H9 (cell line): ENCODE measurements around the gene ANP32E. TPM values are rescaled to one million over a fixed set of nuclear protein-coding genes. Genes with fewer than 3 reads are reported as not detected.

Source experiments
- DNase-seq: peaks from one replicate; pipeline ENCODE4 v3.0.0-alpha.2; 2017
- H2AFZ ChIP-seq: one replicate; pipeline ENCODE4 v1.6.1; 2013; ENCODE audit warnings: mild to moderate bottlenecking, low read length, control low read depth, moderate library complexity
- H2AK5ac ChIP-seq: 2 replicates; pipeline ENCODE4 v1.6.1; 2013; ENCODE audit warnings: low read length, control low read depth, mixed read lengths; ENCODE audit not compliant: insufficient read length
- H2BK120ac ChIP-seq: one replicate; pipeline ENCODE4 v1.6.1; 2013; ENCODE audit warnings: low read depth, mild to moderate bottlenecking, low read length, control low read depth, inconsistent platforms; ENCODE audit not compliant: poor library complexity, severe bottlenecking
- H2BK12ac ChIP-seq: 2 replicates; pipeline ENCODE4 v1.6.1; 2013; ENCODE audit warnings: low read length, control low read depth, mixed read lengths, low read depth; ENCODE audit not compliant: insufficient read length
- H2BK15ac ChIP-seq: 2 replicates; pipeline ENCODE4 v1.6.1; 2013; ENCODE audit warnings: low read depth, low read length, control low read depth
- H2BK20ac ChIP-seq: one replicate; pipeline ENCODE4 v1.6.1; 2013; ENCODE audit warnings: low read depth, mild to moderate bottlenecking, low read length, control low read depth, inconsistent platforms; ENCODE audit not compliant: poor library complexity, severe bottlenecking
- H2BK5ac ChIP-seq: 2 replicates; pipeline ENCODE4 v1.6.1; 2013; ENCODE audit warnings: low read length, control low read depth, mixed read lengths; ENCODE audit not compliant: insufficient read length
- H3K14ac ChIP-seq: 2 replicates; pipeline ENCODE4 v1.6.1; 2013; ENCODE audit warnings: low read length, control low read depth; ENCODE audit not compliant: insufficient read depth
- H3K18ac ChIP-seq: 2 replicates; pipeline ENCODE4 v1.6.1; 2013; ENCODE audit warnings: low read depth, mild to moderate bottlenecking, mixed read lengths, low read length, control low read depth; ENCODE audit not compliant: insufficient read length
- H3K23ac ChIP-seq: 2 replicates; pipeline ENCODE4 v1.6.1; 2013; ENCODE audit warnings: low read length, control low read depth, mixed read lengths, low read depth; ENCODE audit not compliant: insufficient read length
- H3K23me2 ChIP-seq: 2 replicates; pipeline ENCODE4 v1.6.1; 2013; ENCODE audit warnings: low read depth, mild to moderate bottlenecking, mixed read lengths, low read length, control low read depth; ENCODE audit not compliant: insufficient read length, poor library complexity, severe bottlenecking
- H3K27ac ChIP-seq: 2 replicates; pipeline ENCODE4 v1.5.1; 2013; ENCODE audit warnings: low read length, control low read depth, mixed read lengths, low read depth; ENCODE audit not compliant: insufficient read length
- H3K27me3 ChIP-seq: 2 replicates; pipeline ENCODE4 v1.6.1; 2013; ENCODE audit warnings: low read length, control low read depth, inconsistent platforms; ENCODE audit not compliant: insufficient read depth
- H3K4ac ChIP-seq: 2 replicates; pipeline ENCODE4 v1.6.1; 2013; ENCODE audit warnings: low read depth, mild to moderate bottlenecking, control low read depth, inconsistent platforms, low read length, moderate library complexity
- H3K4me1 ChIP-seq: 2 replicates; pipeline ENCODE4 v1.6.1; 2013; ENCODE audit warnings: low read length, control low read depth, inconsistent platforms; ENCODE audit not compliant: insufficient read depth
- H3K4me2 ChIP-seq: 2 replicates; pipeline ENCODE4 v1.6.1; 2013; ENCODE audit warnings: low read length, control low read depth, mixed read lengths; ENCODE audit not compliant: insufficient read length, insufficient read depth
- H3K56ac ChIP-seq: 2 replicates; pipeline ENCODE4 v1.6.1; 2013; ENCODE audit warnings: low read depth, mild to moderate bottlenecking, mixed read lengths, low read length, control low read depth; ENCODE audit not compliant: insufficient read length
- H3K79me1 ChIP-seq: 2 replicates; pipeline ENCODE4 v1.6.1; 2013; ENCODE audit warnings: low read depth, mild to moderate bottlenecking, moderate library complexity, low read length, control low read depth, inconsistent platforms; ENCODE audit not compliant: insufficient read depth, poor library complexity, severe bottlenecking
- H3K79me2 ChIP-seq: 2 replicates; pipeline ENCODE4 v1.6.1; 2013; ENCODE audit warnings: low read length, control low read depth, inconsistent platforms; ENCODE audit not compliant: insufficient read depth
- H3K9ac ChIP-seq: 2 replicates; pipeline ENCODE4 v1.6.1; 2013; ENCODE audit warnings: low read length, control low read depth, mixed read lengths; ENCODE audit not compliant: insufficient read length; ENCODE audit errors: extremely low read depth
- H3K9me3 ChIP-seq: one replicate; pipeline ENCODE4 v1.6.1; 2013; ENCODE audit warnings: low read depth, low read length, inconsistent platforms; ENCODE audit not compliant: control insufficient read depth
- H3T11ph ChIP-seq: one replicate; pipeline ENCODE4 v1.6.1; 2013; ENCODE audit warnings: mild to moderate bottlenecking, low read length, control low read depth, inconsistent platforms
- H4K20me1 ChIP-seq: one replicate; pipeline ENCODE4 v1.6.1; 2013; ENCODE audit not compliant: control insufficient read depth, insufficient read length, insufficient read depth
- H4K5ac ChIP-seq: 2 replicates; pipeline ENCODE4 v1.6.1; 2013; ENCODE audit warnings: low read depth, mild to moderate bottlenecking, mixed read lengths, low read length, control low read depth; ENCODE audit not compliant: insufficient read length
- H4K8ac ChIP-seq: replicated peaks from 2 replicates; pipeline ENCODE4 v1.6.1; 2013; ENCODE audit warnings: low read length, control low read depth, mixed read lengths, low read depth; ENCODE audit not compliant: insufficient read length
- H4K91ac ChIP-seq: 2 replicates; pipeline ENCODE4 v1.6.1; 2013; ENCODE audit warnings: low read depth, mild to moderate bottlenecking, moderate library complexity, mixed read lengths, low read length, control low read depth; ENCODE audit not compliant: insufficient read length
- H3K27ac Mint-ChIP-seq, 3 experiments: 2 replicates in 2 of 3; 3 replicates in 1 of 3; pipeline ENCODE4 v1.8.0; 2020 to 2021; ENCODE audit warnings: mixed read lengths in 3 of 3, mild to moderate bottlenecking in 1 of 3, moderate library complexity in 1 of 3
- H3K27me3 Mint-ChIP-seq: 2 replicates; pipeline ENCODE4 v1.8.0; 2021; ENCODE audit warnings: low read depth, mild to moderate bottlenecking, moderate library complexity, mixed read lengths
- H3K36me3 Mint-ChIP-seq, 3 experiments: 2 replicates in 2 of 3; 3 replicates in 1 of 3; pipeline ENCODE4 v1.8.0; 2020 to 2021; ENCODE audit warnings: low read depth in 3 of 3, mixed read lengths in 3 of 3; ENCODE audit not compliant: insufficient read depth in 1 of 3
- H3K4me1 Mint-ChIP-seq, 2 experiments: 2 replicates each; pipeline ENCODE4 v1.8.0; 2020; ENCODE audit warnings: mixed read lengths in 2 of 2
- H3K4me3 Mint-ChIP-seq, 2 experiments: 2 replicates in 1 of 2; 3 replicates in 1 of 2; pipeline ENCODE4 v1.8.0; 2020 to 2021; ENCODE audit warnings: mild to moderate bottlenecking in 2 of 2, mixed read lengths in 2 of 2, moderate library complexity in 1 of 2
- H3K9me3 Mint-ChIP-seq, 2 experiments: 2 replicates in 1 of 2; 3 replicates in 1 of 2; pipeline ENCODE4 v1.8.0; 2020; ENCODE audit warnings: mild to moderate bottlenecking in 2 of 2, mixed read lengths in 2 of 2, moderate library complexity in 1 of 2
- CTCF ChIP-seq: fragments of 200-600 bp; sonication (generic); conservative IDR thresholded peaks from 3 replicates; pipeline ENCODE4 v1.8.0; 2021; ENCODE audit warnings: antibody characterized with exemption, mild to moderate bottlenecking
- WGBS: extraction: QIAGEN DNeasy Blood & Tissue Kit; methylation state at CpG from one replicate; pipeline ENCODE4 v1.1.7; 2013; ENCODE audit warnings: missing lambda C conversion rate, low lambda C conversion rate, mixed read lengths; ENCODE audit not compliant: insufficient read length; ENCODE audit errors: extremely low coverage; 5-methylcytosine and 5-hydroxymethylcytosine counted together
- total RNA-seq: library from RNA; stranded (reverse); gene quantifications from 2 replicates; pipeline ENCODE4 v1.2.1, GENCODE V29; 2021

ANP32E gene
- total RNA-seq, 1 experiment from 2014 or later, result 106 TPM

- Mint-ChIP-seq H3K4me3 (no peak overlapping the region), H3K27ac (no peak overlapping the region), H3K36me3 (no peaks in the 10 kb centered on the region), H3K4me1 (no peaks in the 10 kb centered on the region), H3K27me3 (no peaks in the 10 kb centered on the region), H3K9me3 (no peaks in the 10 kb centered on the region; a peak in 1 of 5 replicates)
- no peak overlapping the region for H2BK15ac ChIP-seq
- H2BK5ac ChIP-seq, result no peak overlapping the region
- no peaks in the 10 kb centered on the region for H3K79me1 ChIP-seq
- H3K4ac ChIP-seq, result no peak overlapping the region
- no peaks in the 10 kb centered on the region for H4K20me1 ChIP-seq
- DNase-seq, result peak; percentile 3
- H2BK12ac ChIP-seq, result no peak overlapping the region
- no peak overlapping the region for H3K18ac ChIP-seq
- no CpG with 5 or more reads among the region's 3 CpGs for WGBS
- no peak overlapping the region for H3K27ac ChIP-seq
- no peak overlapping the region for H2AK5ac ChIP-seq
- H3K4me1 ChIP-seq, result no peaks in the 10 kb centered on the region
- no peak for TF ChIP-seq CTCF
- H3K9ac ChIP-seq, result no peak overlapping the region
- H3K9me3 ChIP-seq, result no peaks in the 10 kb centered on the region
- H4K91ac ChIP-seq, result no peak overlapping the region
- no peak overlapping the region for H2AFZ ChIP-seq
- H3K23me2 ChIP-seq, result no peaks in the 10 kb centered on the region
- no peak overlapping the region for H4K5ac ChIP-seq
- no peaks in the 10 kb centered on the region for H3K27me3 ChIP-seq
- no peak overlapping the region for H2BK20ac ChIP-seq
- H3T11ph ChIP-seq, result no peak overlapping the region
- H3K56ac ChIP-seq, result no peak overlapping the region
- H3K4me2 ChIP-seq, result no peak overlapping the region
- H3K23ac ChIP-seq, result no peak overlapping the region
- no peak overlapping the region for H4K8ac ChIP-seq
- no peaks in the 10 kb centered on the region for H3K79me2 ChIP-seq
- H3K14ac ChIP-seq, result no peak overlapping the region
- no peak overlapping the region for H2BK120ac ChIP-seq
Observed at GRCh38 chr1:150243003-150243402, 7.1 kb upstream of the ANP32E start.
